ENCODE measurements around the gene RAET1G. TPM values are rescaled to one million over a fixed set of nuclear protein-coding genes. Genes with fewer than 3 reads are reported as not detected.
A peak's percentile ranks its signal among the peaks of the same experiment; 100 is the strongest.
"Not testable (repeated sequence)": the region's sequence is repeated elsewhere in the genome, so short reads cannot be mapped to it uniquely, and the experiment has no call there.

Gene RAET1G
- total and polyA plus RNA-seq, 4 donors: 0.64 to 0.99 TPM; not detected in 2

DNA sequence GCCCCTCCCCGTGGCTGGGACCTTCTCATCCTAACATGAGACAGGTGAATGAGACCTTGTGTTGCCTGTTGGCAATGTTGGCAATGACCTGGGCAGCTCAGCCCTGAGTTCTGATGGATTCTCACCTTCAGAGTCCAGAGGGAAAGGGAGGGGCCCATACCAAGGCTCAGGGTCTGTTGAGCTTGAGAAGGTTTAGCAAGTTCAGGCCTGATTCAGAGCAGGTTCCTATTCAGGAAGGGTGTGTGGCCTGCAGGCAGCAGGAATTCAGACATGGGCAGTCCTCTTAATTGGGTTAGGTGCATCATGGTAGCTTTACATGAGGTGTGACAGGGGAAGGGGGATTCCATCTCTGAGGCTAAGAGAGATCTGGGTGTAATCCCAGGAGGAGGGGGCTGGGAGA, 24.6 kb upstream of the RAET1G start:
- DNase-seq; H3K4me3 ChIP-seq (ENCODE audit: low read length in 2 of 2); H3K4me1 ChIP-seq (ENCODE audit: control insufficient read depth in 1 of 2, insufficient read depth in 2 of 2, low read length in 2 of 2); ATAC-seq (ENCODE audit: low FRiP score); intact Hi-C loops (cut with DNase I); H3K27ac ChIP-seq (ENCODE audit: low read depth in 1 of 2, low read length in 2 of 2); H3K36me3 ChIP-seq (ENCODE audit: control insufficient read depth in 1 of 2, insufficient read depth in 2 of 2, low read length in 1 of 2); H3K9me3 ChIP-seq (ENCODE audit: control insufficient read depth, low read length); H3K27me3 ChIP-seq (ENCODE audit: control insufficient read depth in 1 of 2, insufficient read depth in 2 of 2, low read length in 1 of 2): not testable (repeated sequence)
- WGBS, 2 donors: no CpG with 5 or more reads among the region's 1 CpG

DNA sequence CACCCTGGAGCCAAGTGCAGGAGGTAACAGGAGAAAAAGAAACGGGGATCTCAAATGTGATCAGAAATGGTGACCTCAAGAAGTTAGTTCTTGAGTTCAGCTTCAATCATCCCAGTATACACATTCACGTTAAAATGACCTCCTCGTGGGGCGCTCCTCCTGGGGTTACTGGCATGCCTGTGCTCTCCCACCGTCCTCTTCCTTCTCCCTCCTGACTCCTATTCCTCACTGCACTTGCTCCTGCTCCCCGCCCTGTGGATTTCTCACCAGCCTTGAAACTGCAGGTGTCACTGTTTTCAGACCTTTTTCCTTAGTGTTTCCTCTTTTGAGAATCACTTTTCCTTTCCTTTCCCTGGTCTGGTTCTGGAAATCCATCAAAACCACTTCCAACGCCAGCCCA, 23.7 kb upstream of the RAET1G start:
- H3K27me3 ChIP-seq (ENCODE audit: control insufficient read depth in 1 of 2, insufficient read depth in 2 of 2, low read length in 1 of 2); H3K4me3 ChIP-seq (ENCODE audit: low read length in 2 of 2); H3K9me3 ChIP-seq (ENCODE audit: control insufficient read depth, low read length); H3K4me1 ChIP-seq (ENCODE audit: control insufficient read depth in 1 of 2, insufficient read depth in 2 of 2, low read length in 2 of 2); ATAC-seq (ENCODE audit: low FRiP score); H3K27ac ChIP-seq (ENCODE audit: low read depth in 1 of 2, low read length in 2 of 2); H3K36me3 ChIP-seq (ENCODE audit: control insufficient read depth in 1 of 2, insufficient read depth in 2 of 2, low read length in 1 of 2); intact Hi-C loops (cut with DNase I); DNase-seq: not testable (repeated sequence)
- WGBS, 2 donors: 60 to 75% methylated on average over 7 of the region's 7 CpGs

GRCh38 chr6:149945276-149945675, 22.4 kb upstream of the RAET1G start:
- WGBS, 2 donors: 73 to 87% methylated on average over 3 to 5 of the region's 6 CpGs
- H3K36me3 ChIP-seq (ENCODE audit: control insufficient read depth in 1 of 2, insufficient read depth in 2 of 2, low read length in 1 of 2); H3K4me3 ChIP-seq (ENCODE audit: low read length in 2 of 2); H3K27me3 ChIP-seq (ENCODE audit: control insufficient read depth in 1 of 2, insufficient read depth in 2 of 2, low read length in 1 of 2); DNase-seq; H3K4me1 ChIP-seq (ENCODE audit: control insufficient read depth in 1 of 2, insufficient read depth in 2 of 2, low read length in 2 of 2); intact Hi-C loops (cut with DNase I); H3K9me3 ChIP-seq (ENCODE audit: control insufficient read depth, low read length); ATAC-seq (ENCODE audit: low FRiP score); H3K27ac ChIP-seq (ENCODE audit: low read depth in 1 of 2, low read length in 2 of 2): not testable (repeated sequence)

DNA sequence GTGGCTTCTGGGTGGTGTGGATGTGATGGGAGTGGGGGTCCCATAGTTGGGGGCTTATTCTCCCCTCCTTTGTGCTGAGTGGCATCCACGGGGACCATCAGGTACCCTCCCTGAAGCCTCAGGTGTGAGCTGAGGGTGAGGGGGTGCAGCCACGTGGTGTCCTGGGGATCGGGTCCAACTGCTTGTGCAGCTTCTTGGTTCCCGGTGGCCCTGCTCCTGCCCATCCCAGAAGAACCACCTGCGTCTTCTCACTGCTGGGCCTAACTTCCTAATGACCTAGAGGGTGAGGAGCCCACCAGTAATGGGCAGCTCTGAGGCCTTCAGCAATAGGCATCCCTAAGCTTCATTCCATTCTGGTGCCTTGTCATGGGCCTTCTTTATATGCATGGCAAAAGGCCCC, 20.4 kb upstream of the RAET1G start:
- intact Hi-C loops (cut with DNase I); H3K9me3 ChIP-seq (ENCODE audit: control insufficient read depth, low read length); DNase-seq; H3K27me3 ChIP-seq (ENCODE audit: control insufficient read depth in 1 of 2, insufficient read depth in 2 of 2, low read length in 1 of 2); ATAC-seq (ENCODE audit: low FRiP score); H3K4me3 ChIP-seq (ENCODE audit: low read length in 2 of 2); H3K36me3 ChIP-seq (ENCODE audit: control insufficient read depth in 1 of 2, insufficient read depth in 2 of 2, low read length in 1 of 2); H3K4me1 ChIP-seq (ENCODE audit: control insufficient read depth in 1 of 2, insufficient read depth in 2 of 2, low read length in 2 of 2); H3K27ac ChIP-seq (ENCODE audit: low read depth in 1 of 2, low read length in 2 of 2): not testable (repeated sequence)
- WGBS, 2 donors: 86 to 90% methylated on average over 5 of the region's 5 CpGs

GRCh38 chr6:149942461-149942829, 19.5 kb upstream of the RAET1G start:
- H3K36me3 ChIP-seq (ENCODE audit: control insufficient read depth in 1 of 2, insufficient read depth in 2 of 2, low read length in 1 of 2): no peaks in the 10 kb centered on the region
- DNase-seq: no peak
- intact Hi-C loops (cut with DNase I): no loop called here
- H3K4me1 ChIP-seq (ENCODE audit: control insufficient read depth in 1 of 2, insufficient read depth in 2 of 2, low read length in 2 of 2): no peaks in the 10 kb centered on the region
- no peaks in the 10 kb centered on the region for H3K27me3 ChIP-seq (ENCODE audit: control insufficient read depth in 1 of 2, insufficient read depth in 2 of 2, low read length in 1 of 2)
- no peaks in the 10 kb centered on the region for H3K9me3 ChIP-seq (ENCODE audit: control insufficient read depth, low read length)
- H3K27ac ChIP-seq (ENCODE audit: low read depth in 1 of 2, low read length in 2 of 2): no peak overlapping the region
- H3K4me3 ChIP-seq (ENCODE audit: low read length in 2 of 2): no peak overlapping the region
- no peak for ATAC-seq (ENCODE audit: low FRiP score)
- WGBS, 2 donors: 36 to 39% methylated on average over 11 to 13 of the region's 13 CpGs

DNA sequence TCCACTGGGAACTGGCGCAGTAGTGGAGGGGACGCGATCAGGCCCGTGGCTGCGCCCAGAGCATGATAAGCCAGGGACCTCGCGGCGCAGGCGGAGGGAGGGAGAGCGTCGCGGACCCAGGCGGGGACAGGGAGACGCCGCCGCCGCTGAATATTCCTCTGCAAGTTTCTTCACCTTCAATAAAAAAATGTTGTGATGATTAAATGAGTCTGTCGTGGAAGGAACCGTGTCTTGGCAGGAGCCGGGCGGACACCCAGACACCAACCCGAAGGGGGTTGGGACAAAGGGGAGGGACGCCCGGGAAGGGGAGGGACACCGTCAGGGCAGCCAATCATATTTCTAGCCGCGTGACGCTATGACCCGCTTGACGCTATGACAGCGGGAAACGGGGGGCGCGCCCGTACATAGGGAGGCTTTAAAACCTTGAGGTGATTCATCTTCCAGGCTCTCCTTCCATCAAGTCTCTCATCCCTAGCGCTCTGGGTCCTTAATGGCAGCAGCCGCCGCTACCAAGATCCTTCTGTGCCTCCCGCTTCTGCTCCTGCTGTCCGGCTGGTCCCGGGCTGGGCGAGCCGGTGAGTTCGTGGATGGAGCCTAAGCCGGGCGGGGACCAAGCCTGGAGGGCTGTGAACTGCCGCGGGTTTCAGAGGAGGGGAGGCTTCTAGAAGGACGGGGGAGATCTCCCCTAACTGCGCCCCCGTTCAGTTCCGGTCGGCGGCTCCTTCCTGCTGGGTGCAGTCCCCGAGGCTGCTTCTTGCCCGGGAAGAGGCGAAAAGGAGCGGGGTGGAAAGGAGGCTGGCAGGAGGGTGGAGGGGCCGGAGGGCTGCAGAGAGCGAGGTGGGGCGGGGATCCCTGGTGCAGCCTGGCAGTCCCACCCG, 18.9 kb upstream of the RAET1G start, which contains the start of gene ULBP2:
Gene ULBP2, plus strand, starts transcription at position 432 of the 878 bp plus-strand sequence. Its CDS starts 59 bp downstream, at position 491.
- H3K36me3 ChIP-seq (ENCODE audit: control insufficient read depth in 1 of 2, insufficient read depth in 2 of 2, low read length in 1 of 2): no peaks in the 10 kb centered on the region
- intact Hi-C loops (cut with DNase I): no loop called here
- WGBS, 2 donors: 0 to 1% methylated on average over 57 to 62 of the region's 62 CpGs
- H3K27ac ChIP-seq (ENCODE audit: low read depth in 1 of 2, low read length in 2 of 2): no peak within 1 kb of the TSS
- H3K4me3 ChIP-seq (ENCODE audit: low read length in 2 of 2): peak within 1 kb of the TSS in 1 of 2 donors; percentile 23
- H3K27me3 ChIP-seq (ENCODE audit: control insufficient read depth in 1 of 2, insufficient read depth in 2 of 2, low read length in 1 of 2): no peaks in the 10 kb centered on the region
- ATAC-seq (ENCODE audit: low FRiP score) (peak; percentile 89), DNase-seq (peak; percentile 94 to 95)
- H3K4me1 ChIP-seq (ENCODE audit: control insufficient read depth in 1 of 2, insufficient read depth in 2 of 2, low read length in 2 of 2): no peaks in the 10 kb centered on the region
- no peaks in the 10 kb centered on the region for H3K9me3 ChIP-seq (ENCODE audit: control insufficient read depth, low read length)

- Histone ChIP-seq H3K4me3 (ENCODE audit: low read length in 2 of 2) (no peak overlapping the region), H3K9me3 (ENCODE audit: control insufficient read depth, low read length) (no peaks in the 10 kb centered on the region), H3K27ac (ENCODE audit: low read depth in 1 of 2, low read length in 2 of 2) (no peak overlapping the region), H3K27me3 (ENCODE audit: control insufficient read depth in 1 of 2, insufficient read depth in 2 of 2, low read length in 1 of 2) (no peaks in the 10 kb centered on the region), H3K36me3 (ENCODE audit: control insufficient read depth in 1 of 2, insufficient read depth in 2 of 2, low read length in 1 of 2) (no peaks in the 10 kb centered on the region), H3K4me1 (ENCODE audit: control insufficient read depth in 1 of 2, insufficient read depth in 2 of 2, low read length in 2 of 2) (no peaks in the 10 kb centered on the region)
- intact Hi-C loops (cut with DNase I): no loop called here
- ATAC-seq (ENCODE audit: low FRiP score): no peak
- 24 to 27% methylated on average over 6 of the region's 6 CpGs for WGBS, 2 donors
- peak in 1 of 2 donors; percentile 34 for DNase-seq
Observed at GRCh38 chr6:149940672-149940982, 17.7 kb upstream of the RAET1G start.

- no peaks in the 10 kb centered on the region for H3K27me3 ChIP-seq (ENCODE audit: control insufficient read depth in 1 of 2, insufficient read depth in 2 of 2, low read length in 1 of 2)
- no peaks in the 10 kb centered on the region for H3K9me3 ChIP-seq (ENCODE audit: control insufficient read depth, low read length)
- intact Hi-C loops (cut with DNase I): no loop called here
- H3K36me3 ChIP-seq (ENCODE audit: control insufficient read depth in 1 of 2, insufficient read depth in 2 of 2, low read length in 1 of 2): no peaks in the 10 kb centered on the region
- no peak for DNase-seq
- 12 to 14% methylated on average over 6 of the region's 6 CpGs for WGBS, 2 donors
- H3K27ac ChIP-seq (ENCODE audit: low read depth in 1 of 2, low read length in 2 of 2): no peak overlapping the region
- H3K4me1 ChIP-seq (ENCODE audit: control insufficient read depth in 1 of 2, insufficient read depth in 2 of 2, low read length in 2 of 2): no peaks in the 10 kb centered on the region
- H3K4me3 ChIP-seq (ENCODE audit: low read length in 2 of 2): no peak overlapping the region
- ATAC-seq (ENCODE audit: low FRiP score): no peak
Observed at GRCh38 chr6:149939909-149940671, 17.2 kb upstream of the RAET1G start.

DNA sequence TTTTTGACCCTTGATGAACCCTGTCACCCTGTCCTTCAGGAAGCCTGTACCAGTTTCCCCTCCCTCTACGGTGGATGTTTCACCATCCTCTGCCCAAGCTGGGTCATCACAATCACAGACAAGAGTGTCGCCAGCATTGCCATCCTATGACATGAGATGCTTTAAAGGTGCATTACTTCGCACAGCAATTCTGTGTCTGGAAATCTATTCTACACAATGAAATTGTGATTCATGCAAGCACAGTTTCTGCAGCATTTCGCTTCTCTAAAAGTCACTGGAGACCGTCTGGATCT, 16.4 kb upstream of the RAET1G start:
- H3K27ac ChIP-seq (ENCODE audit: low read depth in 1 of 2, low read length in 2 of 2): no peak overlapping the region
- no peaks in the 10 kb centered on the region for H3K9me3 ChIP-seq (ENCODE audit: control insufficient read depth, low read length)
- DNase-seq (no peak), ATAC-seq (ENCODE audit: low FRiP score) (no peak)
- no peaks in the 10 kb centered on the region for H3K4me1 ChIP-seq (ENCODE audit: control insufficient read depth in 1 of 2, insufficient read depth in 2 of 2, low read length in 2 of 2)
- no peak overlapping the region for H3K4me3 ChIP-seq (ENCODE audit: low read length in 2 of 2)
- no peaks in the 10 kb centered on the region for H3K36me3 ChIP-seq (ENCODE audit: control insufficient read depth in 1 of 2, insufficient read depth in 2 of 2, low read length in 1 of 2)
- H3K27me3 ChIP-seq (ENCODE audit: control insufficient read depth in 1 of 2, insufficient read depth in 2 of 2, low read length in 1 of 2): no peaks in the 10 kb centered on the region
- WGBS, 2 donors: 29 to 36% methylated on average over 5 of the region's 5 CpGs
- intact Hi-C loops (cut with DNase I): no loop called here
